Measurements from ENCODE around the gene ICAM4. TPM values are rescaled to one million over a fixed set of nuclear protein-coding genes. Genes with fewer than 3 reads are reported as not detected.

ICAM4 gene
- polyA plus RNA-seq, 1 donor from 2014 or later = not detected

DNA sequence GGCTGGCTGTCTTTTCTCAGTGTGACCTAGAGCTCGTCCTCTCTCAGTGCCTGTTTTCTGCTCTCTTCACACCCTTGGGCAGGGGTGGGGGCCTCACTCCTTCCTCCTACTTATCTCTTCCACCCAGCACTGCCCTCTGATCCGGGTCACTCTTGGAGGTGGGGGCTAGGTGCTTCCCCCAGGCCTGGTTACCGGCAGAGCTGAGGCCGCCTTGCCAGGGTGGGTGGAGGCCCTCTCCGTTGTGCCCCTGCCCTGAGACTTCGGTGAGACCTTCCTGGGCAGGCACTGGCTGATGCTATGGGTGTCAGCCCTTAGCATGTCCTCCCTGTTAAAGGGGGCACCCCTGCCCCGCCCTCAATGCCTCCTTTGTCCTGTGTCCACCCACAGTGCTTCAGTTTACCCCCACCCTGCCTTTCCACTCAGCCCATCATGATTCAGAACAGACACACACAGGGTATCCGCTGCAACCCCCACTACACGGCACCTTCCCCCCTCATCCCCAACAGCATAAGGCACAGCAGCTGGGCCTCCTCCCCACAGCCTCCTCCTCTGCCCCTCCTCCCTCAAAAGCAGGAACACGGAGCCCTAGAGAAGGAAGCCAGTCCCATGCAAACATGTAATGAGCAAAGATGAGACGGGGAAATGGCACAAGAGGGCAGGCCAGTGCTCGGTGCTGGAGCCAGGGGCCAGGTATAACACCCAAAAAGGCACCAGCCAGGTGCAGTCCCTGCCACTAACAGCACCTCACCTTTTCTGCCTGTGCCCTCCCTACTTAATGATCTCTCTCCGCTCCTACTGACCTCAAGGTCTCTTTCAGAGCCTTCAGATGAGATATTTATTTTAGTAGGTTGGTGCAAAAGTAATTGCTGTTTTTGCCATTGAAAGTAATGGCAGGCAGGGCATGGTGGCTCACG, 13.0 kb downstream of the ICAM4 start:
- H3K9me2 ChIP-seq (ENCODE audit: insufficient read depth, low read length) = no peaks in the 10 kb centered on the region
- H3K36me3 ChIP-seq (ENCODE audit: insufficient read depth, low read length) = no peaks in the 10 kb centered on the region
- H3K79me2 ChIP-seq (replicated peaks; ENCODE audit: insufficient read depth, low read length) = no peaks in the 10 kb centered on the region
- no peak overlapping the region for H3K4me2 ChIP-seq (ENCODE audit: low read length)
- TF ChIP-seq RAD21 (conservative IDR thresholded peaks at IDR 0.05) (no peak), EP300 (conservative IDR thresholded peaks at IDR 0.05; ENCODE audit: poor library complexity, severe bottlenecking) (no peak)
- no peak overlapping the region for H3K4me3 ChIP-seq (ENCODE audit: low read length)
- no peak overlapping the region for H3K27ac ChIP-seq (ENCODE audit: low read length)
- H3F3A ChIP-seq (ENCODE audit: insufficient read depth, low read length, poor library complexity, severe bottlenecking) = no peaks in the 10 kb centered on the region
- no peak overlapping the region for H3K9ac ChIP-seq (ENCODE audit: low read length)
- peaks cover 30% of the 10 kb centered on the region for H3K27me3 ChIP-seq (ENCODE audit: insufficient read depth, low read depth, low read length)
- no peaks in the 10 kb centered on the region for H4K20me1 ChIP-seq (ENCODE audit: insufficient read depth)
- no peaks in the 10 kb centered on the region for H3K9me3 ChIP-seq (ENCODE audit: low read length)
- no peak overlapping the region for H2AFZ ChIP-seq (ENCODE audit: low read depth, low read length)

DNA sequence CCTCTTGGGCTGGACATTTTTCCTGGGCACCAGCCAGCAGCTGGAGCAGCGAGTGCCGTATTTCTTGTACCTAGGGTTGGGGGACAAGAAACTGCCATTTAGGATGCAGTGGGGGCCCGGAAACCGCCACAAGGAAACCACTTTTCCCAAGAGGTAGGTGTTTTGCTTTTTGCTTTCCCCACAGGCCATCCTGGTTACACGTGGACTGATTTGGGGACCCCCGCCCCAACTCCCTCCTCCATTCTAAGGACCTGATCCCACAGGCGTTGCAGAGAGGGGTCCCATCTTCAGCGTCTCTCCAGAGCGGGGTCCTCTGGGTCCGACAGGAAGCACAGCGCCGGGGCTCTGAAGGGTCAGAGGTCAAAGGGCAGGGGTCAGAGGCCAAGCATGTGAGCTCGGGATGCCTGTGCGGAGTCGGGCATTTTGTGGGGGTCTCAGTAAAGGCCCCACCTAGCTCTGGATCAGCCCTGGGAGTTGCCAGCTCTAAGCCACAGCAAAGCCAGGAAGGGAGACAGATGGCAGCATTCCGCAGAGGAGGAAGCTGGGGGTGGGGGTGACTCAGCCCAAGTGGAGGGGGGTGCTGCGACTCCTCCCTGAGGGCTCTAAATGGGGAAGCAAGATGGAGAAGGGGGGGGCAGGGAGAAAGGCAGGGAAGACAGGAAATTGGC, 18.5 kb downstream of the ICAM4 start:
- Histone ChIP-seq H3K9ac (ENCODE audit: low read length) (no peak overlapping the region), H3K27ac (ENCODE audit: low read length) (no peak overlapping the region), H3K4me2 (ENCODE audit: low read length) (no peak overlapping the region), H3K27me3 (ENCODE audit: insufficient read depth, low read depth, low read length) (no peaks in the 10 kb centered on the region), H4K20me1 (ENCODE audit: insufficient read depth) (no peaks in the 10 kb centered on the region), H3K36me3 (ENCODE audit: insufficient read depth, low read length) (no peaks in the 10 kb centered on the region), H3K79me2 (replicated peaks; ENCODE audit: insufficient read depth, low read length) (no peaks in the 10 kb centered on the region), H3F3A (ENCODE audit: insufficient read depth, low read length, poor library complexity, severe bottlenecking) (no peaks in the 10 kb centered on the region), H3K9me3 (ENCODE audit: low read length) (no peaks in the 10 kb centered on the region), H2AFZ (ENCODE audit: low read depth, low read length) (no peak overlapping the region), H3K9me2 (ENCODE audit: insufficient read depth, low read length) (no peaks in the 10 kb centered on the region), H3K4me3 (ENCODE audit: low read length) (no peak overlapping the region)
- TF ChIP-seq TAF1 (IDR thresholded peaks at IDR 0.05; ENCODE audit: low read depth) (no peak), POLR2AphosphoS5 (IDR thresholded peaks at IDR 0.05) (no peak)

- Histone ChIP-seq H3K9me3 (ENCODE audit: low read length) (no peaks in the 10 kb centered on the region), H3F3A (ENCODE audit: insufficient read depth, low read length, poor library complexity, severe bottlenecking) (no peaks in the 10 kb centered on the region), H3K4me3 (ENCODE audit: low read length) (no peak overlapping the region), H3K4me2 (ENCODE audit: low read length) (no peak overlapping the region), H3K79me2 (replicated peaks; ENCODE audit: insufficient read depth, low read length) (no peaks in the 10 kb centered on the region), H3K36me3 (ENCODE audit: insufficient read depth, low read length) (no peaks in the 10 kb centered on the region), H3K9me2 (ENCODE audit: insufficient read depth, low read length) (no peaks in the 10 kb centered on the region), H3K9ac (ENCODE audit: low read length) (no peak overlapping the region), H2AFZ (ENCODE audit: low read depth, low read length) (no peak overlapping the region), H3K27me3 (ENCODE audit: insufficient read depth, low read depth, low read length) (no peaks in the 10 kb centered on the region), H3K27ac (ENCODE audit: low read length) (no peak overlapping the region), H4K20me1 (ENCODE audit: insufficient read depth) (no peaks in the 10 kb centered on the region)
- TF ChIP-seq POLR2AphosphoS5 (IDR thresholded peaks at IDR 0.05) (no peak), MXI1 (conservative IDR thresholded peaks at IDR 0.05; ENCODE audit: poor library complexity, severe bottlenecking) (no peak), EP300 (conservative IDR thresholded peaks at IDR 0.05; ENCODE audit: poor library complexity, severe bottlenecking) (no peak), TAF1 (IDR thresholded peaks at IDR 0.05; ENCODE audit: low read depth) (no peak), RAD21 (conservative IDR thresholded peaks at IDR 0.05) (no peak), EZH2 (IDR thresholded peaks at IDR 0.05; ENCODE audit: borderline replicate concordance, insufficient read depth, low read length, poor library complexity, severe bottlenecking) (no peak), REST (IDR thresholded peaks at IDR 0.05; ENCODE audit: borderline replicate concordance) (no peak), CTCF (IDR thresholded peaks at IDR 0.05; ENCODE audit: poor library complexity, severe bottlenecking) (no peak), SMC3 (conservative IDR thresholded peaks at IDR 0.05; ENCODE audit: poor library complexity) (no peak)
Observed at GRCh38 chr19:10306327-10306726, 19.6 kb downstream of the ICAM4 start.

Measured in neural cell (in vitro differentiated cells).